GM13976 (cell line): ENCODE data around the gene SYN1.
"Not testable (repeated sequence)": the region's sequence is repeated elsewhere in the genome, so short reads cannot be mapped to it uniquely, and the experiment has no call there.

Experiments used
- DNase-seq: peaks from one replicate; pipeline ENCODE4 v3.0.0; 2012; ENCODE audit warnings: low spot score
- in situ Hi-C: fragments of 300-500 bp; cut with MboI; formaldehyde crosslinking; loops from one replicate; pipeline ENCODE4 v1.12.0; 2022; ENCODE audit warnings: low sequenced_read_pairs, mixed read lengths, inconsistent platforms; ENCODE audit not compliant: unreplicated experiment
- TF ChIP-seq, protein P1 (sequence below): IDR thresholded peaks from 2 replicates; pipeline ENCODE4 v1.5.1; 2012; ENCODE audit warnings: borderline replicate concordance, mild to moderate bottlenecking; ENCODE audit not compliant: insufficient read depth; ENCODE audit errors: extremely low read depth, missing control alignments, control extremely low read depth

Gene SYN1

DNA sequence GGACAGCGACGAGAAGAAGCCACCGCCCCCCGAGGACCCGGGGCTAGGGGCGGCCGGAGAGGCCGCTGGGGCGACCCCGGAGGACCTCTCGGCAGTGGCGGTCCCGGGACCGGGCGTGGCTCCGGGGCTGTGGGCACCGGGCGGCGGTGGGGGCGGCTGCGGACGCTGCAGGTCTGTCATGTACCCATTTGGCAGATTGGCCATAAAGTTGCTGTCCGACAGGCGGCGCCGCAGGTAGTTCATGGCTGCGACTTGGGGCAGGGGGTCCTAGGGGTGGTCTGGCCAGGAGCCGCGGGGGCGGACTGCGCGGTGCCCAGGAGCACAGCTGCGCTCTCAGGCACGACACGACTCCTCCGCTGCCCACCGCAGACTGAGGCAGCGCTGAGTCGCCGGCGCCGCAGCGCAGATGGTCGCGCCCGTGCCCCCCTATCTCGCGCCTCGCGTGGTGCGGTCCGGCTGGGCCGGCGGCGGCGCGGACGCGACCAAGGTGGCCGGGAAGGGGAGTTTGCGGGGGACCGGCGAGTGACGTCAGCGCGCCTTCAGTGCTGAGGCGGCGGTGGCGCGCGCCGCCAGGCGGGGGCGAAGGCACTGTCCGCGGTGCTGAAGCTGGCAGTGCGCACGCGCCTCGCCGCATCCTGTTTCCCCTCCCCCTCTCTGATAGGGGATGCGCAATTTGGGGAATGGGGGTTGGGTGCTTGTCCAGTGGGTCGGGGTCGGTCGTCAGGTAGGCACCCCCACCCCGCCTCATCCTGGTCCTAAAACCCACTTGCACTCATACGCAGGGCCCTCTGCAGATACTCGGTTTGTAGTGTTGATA is at the start of gene SYN1:
TSS of gene SYN1 (minus strand) at position 372 of the 817 bp plus-strand sequence. CDS start at position 243, 129 bp downstream.
- TF ChIP-seq, protein P1, sequence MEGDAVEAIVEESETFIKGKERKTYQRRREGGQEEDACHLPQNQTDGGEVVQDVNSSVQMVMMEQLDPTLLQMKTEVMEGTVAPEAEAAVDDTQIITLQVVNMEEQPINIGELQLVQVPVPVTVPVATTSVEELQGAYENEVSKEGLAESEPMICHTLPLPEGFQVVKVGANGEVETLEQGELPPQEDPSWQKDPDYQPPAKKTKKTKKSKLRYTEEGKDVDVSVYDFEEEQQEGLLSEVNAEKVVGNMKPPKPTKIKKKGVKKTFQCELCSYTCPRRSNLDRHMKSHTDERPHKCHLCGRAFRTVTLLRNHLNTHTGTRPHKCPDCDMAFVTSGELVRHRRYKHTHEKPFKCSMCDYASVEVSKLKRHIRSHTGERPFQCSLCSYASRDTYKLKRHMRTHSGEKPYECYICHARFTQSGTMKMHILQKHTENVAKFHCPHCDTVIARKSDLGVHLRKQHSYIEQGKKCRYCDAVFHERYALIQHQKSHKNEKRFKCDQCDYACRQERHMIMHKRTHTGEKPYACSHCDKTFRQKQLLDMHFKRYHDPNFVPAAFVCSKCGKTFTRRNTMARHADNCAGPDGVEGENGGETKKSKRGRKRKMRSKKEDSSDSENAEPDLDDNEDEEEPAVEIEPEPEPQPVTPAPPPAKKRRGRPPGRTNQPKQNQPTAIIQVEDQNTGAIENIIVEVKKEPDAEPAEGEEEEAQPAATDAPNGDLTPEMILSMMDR: peak; percentile 3
- in situ Hi-C loops: no loop called here
- DNase-seq: peak; percentile 92

DNA sequence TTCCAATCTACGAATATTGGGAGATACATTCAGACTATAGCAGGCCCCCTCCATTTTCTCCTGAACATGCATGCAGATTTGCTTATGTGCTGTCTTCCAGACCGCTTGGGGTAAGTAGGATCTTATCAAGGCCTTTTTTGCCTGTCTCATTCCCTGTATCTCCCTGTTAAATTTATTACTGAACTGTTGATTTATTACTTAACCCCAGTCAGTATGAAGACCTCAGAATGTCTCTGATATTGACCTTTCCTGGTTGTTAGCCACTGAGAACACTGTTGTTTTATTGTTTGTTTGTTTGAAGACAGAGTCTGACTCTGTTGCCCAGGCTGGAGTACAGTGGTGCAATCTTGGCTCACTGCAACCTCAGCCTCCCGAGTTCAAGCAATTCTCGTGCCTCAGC is 46.1 kb upstream of the SYN1 start:
- DNase-seq, in situ Hi-C loops: not testable (repeated sequence)

DNA sequence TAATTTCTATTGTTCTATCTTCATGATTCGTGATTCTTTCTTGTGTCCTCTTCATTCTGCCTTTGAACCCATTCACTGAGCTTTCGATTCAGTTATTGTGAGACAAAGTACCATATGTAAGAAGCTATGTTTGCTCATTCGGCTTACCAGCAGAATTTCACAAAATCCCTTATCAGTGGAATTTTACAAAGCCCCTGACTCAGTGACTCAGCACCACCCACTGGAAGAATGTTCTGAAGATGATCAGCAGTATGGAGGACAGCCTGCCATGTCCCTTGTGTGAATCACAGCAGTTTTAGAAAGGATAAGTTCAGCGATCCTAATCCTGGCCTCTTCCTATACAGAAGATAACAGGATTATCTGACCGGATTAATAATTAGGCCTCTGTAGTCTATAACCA is 45.1 kb upstream of the SYN1 start:
- in situ Hi-C loops: no loop called here
- DNase-seq: no peak
- TF ChIP-seq, protein P1: no peak

DNA sequence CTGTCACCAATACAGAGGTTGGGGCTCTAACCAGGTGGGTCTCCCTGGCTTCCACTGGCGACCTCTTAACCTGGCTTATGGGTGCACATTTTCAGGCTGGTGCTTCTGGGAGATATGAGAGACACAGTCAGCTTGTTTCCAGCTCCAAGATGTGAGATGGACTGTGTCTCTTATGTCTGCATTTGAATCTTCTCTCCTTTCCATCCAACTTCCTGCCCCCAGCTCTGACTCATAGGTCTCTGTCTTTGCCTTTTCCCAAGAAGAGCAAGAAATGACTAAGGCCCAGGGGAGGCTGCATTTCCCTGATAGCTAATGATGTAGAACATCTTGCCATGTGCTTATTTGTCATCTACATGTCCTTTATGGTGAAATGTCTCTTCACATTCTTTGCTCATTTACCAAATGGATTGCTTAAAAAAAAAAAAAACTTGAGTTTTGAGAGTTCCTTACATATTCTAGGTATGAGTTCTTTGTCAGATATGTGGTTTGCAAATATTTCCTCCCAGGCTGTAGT is 42.5 kb upstream of the SYN1 start:
- in situ Hi-C loops: no loop called here
- no peak for DNase-seq
- TF ChIP-seq, protein P1: no peak

DNA sequence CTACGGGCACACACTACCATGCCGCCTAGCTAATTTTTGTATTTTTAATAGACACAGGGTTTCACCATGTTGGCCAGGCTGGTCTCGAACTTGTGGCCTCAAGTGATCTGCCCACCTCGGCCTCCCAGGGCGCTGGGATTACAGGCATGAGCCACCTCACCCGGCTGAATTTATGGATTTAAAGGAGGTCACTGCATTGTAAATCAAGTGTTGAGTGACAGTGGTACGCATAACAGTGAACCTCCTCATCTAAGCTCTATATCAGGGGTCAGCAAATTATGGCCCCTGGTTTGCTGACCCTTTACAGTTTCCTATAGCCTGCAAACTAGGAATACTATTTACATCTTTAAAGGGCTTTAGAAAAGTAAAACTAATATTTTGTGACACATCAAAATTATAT is 41.9 kb upstream of the SYN1 start:
- DNase-seq: no peak
- TF ChIP-seq, protein P1: no peak
- in situ Hi-C loops: no loop called here

DNA sequence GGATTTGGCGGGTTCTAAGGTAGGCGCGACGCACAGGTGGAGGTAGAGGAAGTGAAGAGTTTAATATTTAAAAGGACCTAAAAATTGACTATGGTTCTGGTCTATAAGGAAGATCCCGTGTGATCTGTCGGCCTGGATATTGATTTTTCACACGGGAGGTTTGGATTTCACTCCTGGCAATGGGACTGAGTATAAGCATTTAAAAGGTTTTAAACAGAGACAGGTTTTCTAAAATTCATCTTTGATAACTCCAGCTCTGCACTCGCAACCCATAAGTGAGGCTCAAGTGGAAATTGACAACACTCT is 39.7 kb upstream of the SYN1 start:
- in situ Hi-C loops: no loop called here
- TF ChIP-seq, protein P1: no peak

DNA sequence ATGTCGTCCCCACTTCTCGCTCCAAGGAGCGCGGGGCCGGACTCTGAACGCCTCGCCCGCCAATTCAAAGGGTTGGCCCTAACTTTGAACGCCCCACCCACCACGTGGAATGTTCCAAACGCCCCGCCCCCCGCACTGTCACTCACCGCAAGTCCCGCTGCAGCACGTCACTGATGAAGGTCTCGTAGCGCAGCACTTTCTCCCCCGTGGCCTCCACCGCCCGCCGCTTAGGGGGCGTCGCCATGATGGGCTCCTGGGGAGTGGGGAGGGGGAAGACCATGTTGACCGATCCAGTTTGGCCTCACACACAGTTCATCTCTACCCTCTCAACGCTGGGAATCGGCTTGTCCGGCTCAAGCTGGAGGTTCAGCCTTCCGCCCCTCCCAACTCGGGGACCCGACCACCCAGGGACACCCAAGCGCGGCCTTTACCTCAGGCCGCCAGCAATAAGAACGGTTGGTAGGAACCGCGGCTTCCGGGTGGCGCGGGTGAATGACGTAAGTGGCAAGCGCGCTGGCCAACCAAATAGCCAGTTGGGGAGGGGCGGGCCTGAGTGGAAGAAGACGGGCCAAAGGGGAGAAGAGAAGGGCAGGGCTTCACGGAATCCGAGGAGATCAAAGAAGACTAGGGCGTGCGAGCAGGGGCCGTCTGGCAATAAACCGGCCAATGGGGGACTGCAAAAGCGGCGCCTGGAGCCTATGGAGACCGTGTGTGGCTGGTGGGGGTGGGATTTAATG is 39.2 kb upstream of the SYN1 start, which contains the start of gene UXT:
TSS of gene UXT (minus strand) at position 497 of the 737 bp plus-strand sequence. CDS start at position 244, 253 bp downstream.
- in situ Hi-C loops: no loop called here
- DNase-seq: peak; percentile 85
- TF ChIP-seq, protein P1: no peak

More for the DNA sequence above, 39.7 kb upstream of the SYN1 start:
- no peak for DNase-seq
